Endothelial cell of umbilical vein (primary cell): ENCODE data around the gene AUTS2. TPM values are rescaled to one million over a fixed set of nuclear protein-coding genes. Genes with fewer than 3 reads are reported as not detected.

ENCODE experiments used
- BruUV-seq: library from RNA; stranded (reverse); fragments of 400-500 nt; replicated peaks from 2 replicates; lab custom pipeline; 2021; lab: Mats Ljungman, UMichigan
- CTCF ChIA-PET: fragments of 300-600, 350-600 bp; sonication (Branson Sonifier 250); formaldehyde crosslinking; loops from one replicate; lab custom pipeline; 2021; ENCODE audit warnings: antibody characterized with exemption, inconsistent platforms; lab: Charles Lee
- POLR2A ChIA-PET: fragments of 300-600, 350-600 bp; sonication (Branson Sonifier 250); formaldehyde crosslinking; loops from one replicate; lab custom pipeline; 2021; ENCODE audit warnings: antibody characterized with exemption, inconsistent platforms; lab: Charles Lee
- DNase-seq: peaks from one replicate; pipeline ENCODE4 v3.0.0-alpha.2; 2011; ENCODE audit warnings: low read depth, low spot score
- FAIRE-seq: peaks from 2 replicates; lab custom pipeline; 2011; peaks lifted over from hg19 to GRCh38; lab: Jason Lieb, UNC
- H2AFZ ChIP-seq: 2 replicates; pipeline ENCODE4 v1.6.0; 2012; ENCODE audit warnings: low read depth, low read length, control low read depth, inconsistent platforms
- H3K27ac ChIP-seq: 2 replicates; pipeline ENCODE4 v1.5.1; 2011; ENCODE audit warnings: low read depth, mild to moderate bottlenecking, control low read depth, low read length, moderate library complexity; ENCODE audit not compliant: insufficient read depth
- H3K27me3 ChIP-seq, 2 experiments: 2 replicates each; pipeline versions ENCODE4 v1.6.0 to v1.6.1; 2011; ENCODE audit warnings: low read length in 2 of 2, mixed read lengths in 1 of 2; ENCODE audit not compliant: control insufficient read depth in 2 of 2, insufficient read depth in 2 of 2
- H3K36me3 ChIP-seq, 2 experiments: 2 replicates in 1 of 2; 3 replicates in 1 of 2; pipeline ENCODE4 v1.5.1; 2011; ENCODE audit warnings: low read length in 2 of 2, mild to moderate bottlenecking in 1 of 2, moderate library complexity in 1 of 2; ENCODE audit not compliant: control insufficient read depth in 2 of 2, insufficient read depth in 2 of 2; ENCODE audit errors: extremely low read depth in 1 of 2
- H3K4me1 ChIP-seq: 3 replicates; pipeline ENCODE4 v1.5.1; 2011; ENCODE audit warnings: mild to moderate bottlenecking, low read length; ENCODE audit not compliant: control insufficient read depth, insufficient read depth; ENCODE audit errors: extremely low read depth
- H3K4me2 ChIP-seq: 2 replicates; pipeline ENCODE4 v1.6.1; 2011; ENCODE audit warnings: low read length, control low read depth, mixed read lengths; ENCODE audit not compliant: insufficient read depth
- H3K4me3 ChIP-seq, 3 experiments: fragments of 200-600 bp in 1 of 3; sonication (generic), shearing (Covaris generic) in 1 of 3; replicated peaks in 1 of 3; 2 replicates each; pipeline ENCODE4 v1.5.1; 2011 to 2016; ENCODE audit warnings: control low read depth in 3 of 3, low read length in 3 of 3, mild to moderate bottlenecking in 2 of 3, inconsistent platforms in 1 of 3, low read depth in 1 of 3, moderate library complexity in 1 of 3; ENCODE audit not compliant: insufficient read depth in 1 of 3
- H3K79me2 ChIP-seq: 2 replicates; pipeline ENCODE4 v1.6.0; 2012; ENCODE audit warnings: low read length, inconsistent platforms; ENCODE audit not compliant: control insufficient read depth, insufficient read depth
- H3K9ac ChIP-seq: replicated peaks from 2 replicates; pipeline ENCODE3; 2011; ENCODE audit warnings: low read length, control low read depth; ENCODE audit not compliant: insufficient read depth; ENCODE audit errors: extremely low read depth
- H3K9me1 ChIP-seq: replicated peaks from 3 replicates; pipeline ENCODE4 v1.6.0; 2011; ENCODE audit warnings: mild to moderate bottlenecking, low read length; ENCODE audit not compliant: control insufficient read depth, insufficient read depth; ENCODE audit errors: extremely low read depth
- H3K9me3 ChIP-seq: replicated peaks from 2 replicates; pipeline ENCODE4 v1.5.1; 2012; ENCODE audit warnings: low read length, inconsistent platforms; ENCODE audit not compliant: control insufficient read depth, insufficient read depth
- H4K20me1 ChIP-seq: replicated peaks from 2 replicates; pipeline ENCODE3; 2011; ENCODE audit warnings: mild to moderate bottlenecking, low read length; ENCODE audit not compliant: control insufficient read depth, insufficient read depth; ENCODE audit errors: extremely low read depth
- EZH2 ChIP-seq: IDR thresholded peaks from 2 replicates; pipeline ENCODE4 v1.6.1; 2012; ENCODE audit warnings: borderline replicate concordance, low read depth, mild to moderate bottlenecking, moderate library complexity, low read length, inconsistent platforms; ENCODE audit not compliant: severe bottlenecking
- FOS ChIP-seq: IDR thresholded peaks from 2 replicates; pipeline ENCODE4 v1.6.1; 2011; ENCODE audit warnings: mild to moderate bottlenecking, low read length, moderate library complexity, borderline replicate concordance; ENCODE audit not compliant: insufficient read depth
- GATA2 ChIP-seq: IDR thresholded peaks from 2 replicates; pipeline ENCODE4 v1.7.0; 2011; ENCODE audit warnings: low read depth, mild to moderate bottlenecking, moderate library complexity, mixed read lengths, low read length; ENCODE audit not compliant: insufficient read length, insufficient read depth
- JUN ChIP-seq: IDR thresholded peaks from 2 replicates; pipeline ENCODE4 v1.6.1; 2011; ENCODE audit warnings: borderline replicate concordance, low read depth; ENCODE audit not compliant: insufficient read length, insufficient read depth
- MYC ChIP-seq: IDR thresholded peaks from one replicate; pipeline ENCODE4 v1.6.1; 2011; ENCODE audit warnings: mild to moderate bottlenecking, low read depth, low read length
- POLR2A ChIP-seq: IDR thresholded peaks from 2 replicates; pipeline ENCODE4 v1.6.1; 2012; ENCODE audit warnings: low read depth, mild to moderate bottlenecking, control low read depth, low read length
- POLR2AphosphoS5 ChIP-seq: IDR thresholded peaks from 2 replicates; pipeline ENCODE4 v1.6.1; 2012; ENCODE audit warnings: low read depth, mild to moderate bottlenecking, control low read depth, low read length, moderate library complexity; ENCODE audit not compliant: insufficient read depth
- dilution Hi-C: fragments of 300-500 bp; cut with MboI; formaldehyde crosslinking; loops from one replicate; pipeline ENCODE4 v1.15.0; 2019; ENCODE audit warnings: low sequenced_read_pairs; ENCODE audit not compliant: extremely low pct_ligation_motif_present
- intact Hi-C: fragments of 100-400 bp; cut with micrococcal nuclease; formaldehyde crosslinking; loops from one replicate; pipeline ENCODE4 v1.10.0; 2022
- polyA plus RNA-seq, 4 experiments: library from polyadenylated mRNA; depleted of rRNA in 3 of 4; stranded (reverse) in 3 of 4; unstranded in 1 of 4; fragments of >200 nt; gene quantifications; 2 replicates each; pipeline versions ENCODE4 v1.2.1 to v1.2.3, GENCODE V29; 2011 to 2012; ENCODE audit warnings: missing spikeins in 1 of 4
- total RNA-seq: library from RNA; stranded (reverse); gene quantifications from 2 replicates; pipeline ENCODE4 v1.2.3, GENCODE V29; 2021
- TF ChIP-seq, protein P1 (sequence below): IDR thresholded peaks from 2 replicates; pipeline ENCODE4 v1.6.1; 2011; ENCODE audit not compliant: insufficient read depth, insufficient read length
- TF ChIP-seq, protein P2 (sequence below), 2 donors: IDR thresholded peaks; 1 replicate in 1 of 2; 2 replicates in 1 of 2; pipeline ENCODE4 v1.5.1; 2011; ENCODE audit warnings: low read length in 2 of 2, mild to moderate bottlenecking in 2 of 2, moderate library complexity in 2 of 2, control low read depth in 1 of 2, inconsistent platforms in 1 of 2, low read depth in 1 of 2; ENCODE audit not compliant: insufficient read depth in 1 of 2; ENCODE audit errors: extremely low read depth in 1 of 2

AUTS2 gene
- total and polyA plus RNA-seq, 2 donors (not counting 3 experiments of a cell fraction or from before 2014, with no cell fraction given): 0.59 to 8.0 TPM

DNA sequence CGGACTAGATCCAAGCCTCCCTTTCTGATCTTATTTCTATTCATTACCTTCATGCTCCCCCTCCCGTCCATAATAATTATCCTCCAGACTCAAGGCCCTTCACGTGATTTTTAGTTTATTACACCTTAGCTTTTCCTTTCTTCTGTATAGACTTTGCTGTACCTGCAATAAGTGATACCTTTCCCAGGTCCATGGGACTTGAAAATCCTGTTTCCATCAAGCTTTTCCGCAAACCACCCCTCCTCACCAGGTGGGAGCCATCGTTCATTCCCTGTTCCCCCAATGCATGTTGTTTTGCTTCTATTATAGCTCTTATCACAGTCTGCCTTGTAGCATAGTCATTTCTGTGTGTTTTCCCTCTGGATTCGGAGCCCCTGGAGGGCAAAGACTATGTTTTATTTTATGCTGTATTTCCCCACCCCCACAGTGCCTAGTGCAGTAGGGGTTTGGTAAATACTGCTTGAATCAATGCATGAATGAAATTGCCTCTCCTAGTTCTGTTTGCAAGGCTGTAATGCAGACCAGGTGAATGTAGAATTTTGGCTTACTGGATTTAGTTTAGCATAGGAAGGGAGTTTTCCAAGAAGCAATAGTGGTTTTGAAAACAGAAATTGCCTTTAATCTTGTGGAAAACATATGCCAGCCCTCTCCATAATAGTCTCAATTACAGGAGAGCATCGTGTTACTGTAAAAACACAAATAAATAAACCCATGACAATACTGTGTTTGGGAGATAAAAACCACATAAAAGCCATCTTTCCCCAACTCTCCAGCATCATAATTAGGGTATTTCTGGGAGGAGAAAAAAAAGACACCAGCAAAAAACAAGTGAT is 213.4 kb downstream of the AUTS2 start:
- H3K27ac ChIP-seq: no peak overlapping the region
- no peaks in the 10 kb centered on the region for H3K79me2 ChIP-seq
- H2AFZ ChIP-seq: no peak overlapping the region
- CTCF ChIA-PET: no interaction called here
- H3K36me3 ChIP-seq: no peaks in the 10 kb centered on the region
- no peaks in the 10 kb centered on the region for H3K27me3 ChIP-seq
- H3K4me2 ChIP-seq: no peak overlapping the region
- BruUV-seq: no TSS peak
- POLR2A ChIA-PET: no interaction called here
- no peaks in the 10 kb centered on the region for H3K9me3 ChIP-seq
- H3K4me1 ChIP-seq: no peaks in the 10 kb centered on the region
- no peak for FAIRE-seq
- TF ChIP-seq GATA2: no peak
- TF ChIP-seq, protein P1, sequence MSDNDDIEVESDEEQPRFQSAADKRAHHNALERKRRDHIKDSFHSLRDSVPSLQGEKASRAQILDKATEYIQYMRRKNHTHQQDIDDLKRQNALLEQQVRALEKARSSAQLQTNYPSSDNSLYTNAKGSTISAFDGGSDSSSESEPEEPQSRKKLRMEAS: no peak
- no peak for TF ChIP-seq POLR2A
- no peak for TF ChIP-seq POLR2AphosphoS5
- TF ChIP-seq, protein P2, sequence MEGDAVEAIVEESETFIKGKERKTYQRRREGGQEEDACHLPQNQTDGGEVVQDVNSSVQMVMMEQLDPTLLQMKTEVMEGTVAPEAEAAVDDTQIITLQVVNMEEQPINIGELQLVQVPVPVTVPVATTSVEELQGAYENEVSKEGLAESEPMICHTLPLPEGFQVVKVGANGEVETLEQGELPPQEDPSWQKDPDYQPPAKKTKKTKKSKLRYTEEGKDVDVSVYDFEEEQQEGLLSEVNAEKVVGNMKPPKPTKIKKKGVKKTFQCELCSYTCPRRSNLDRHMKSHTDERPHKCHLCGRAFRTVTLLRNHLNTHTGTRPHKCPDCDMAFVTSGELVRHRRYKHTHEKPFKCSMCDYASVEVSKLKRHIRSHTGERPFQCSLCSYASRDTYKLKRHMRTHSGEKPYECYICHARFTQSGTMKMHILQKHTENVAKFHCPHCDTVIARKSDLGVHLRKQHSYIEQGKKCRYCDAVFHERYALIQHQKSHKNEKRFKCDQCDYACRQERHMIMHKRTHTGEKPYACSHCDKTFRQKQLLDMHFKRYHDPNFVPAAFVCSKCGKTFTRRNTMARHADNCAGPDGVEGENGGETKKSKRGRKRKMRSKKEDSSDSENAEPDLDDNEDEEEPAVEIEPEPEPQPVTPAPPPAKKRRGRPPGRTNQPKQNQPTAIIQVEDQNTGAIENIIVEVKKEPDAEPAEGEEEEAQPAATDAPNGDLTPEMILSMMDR (IDR thresholded peaks at IDR 0.05; ENCODE audit: extremely low read depth in 1 of 2, insufficient read depth in 1 of 2, low read depth in 1 of 2, low read length in 2 of 2): no peak
- TF ChIP-seq EZH2: no peak
- no peak for TF ChIP-seq FOS
- TF ChIP-seq JUN: no peak
- TF ChIP-seq MYC: no peak
- no peak overlapping the region for H3K9ac ChIP-seq
- intact Hi-C loops: no loop called here
- no peak overlapping the region for H3K4me3 ChIP-seq
- no peak for DNase-seq
- dilution Hi-C loops: no loop called here
- no peaks in the 10 kb centered on the region for H3K9me1 ChIP-seq
- no peaks in the 10 kb centered on the region for H4K20me1 ChIP-seq
